GM21576 (cell line): ENCODE results near the gene SLC5A3.

Experiments used
- ATAC-seq: cut with Tn5 transposase; IDR thresholded peaks from one replicate; pipeline ENCODE4 v1.9.1; 2021; ENCODE audit warnings: mild to moderate bottlenecking, moderate library complexity; ENCODE audit not compliant: unreplicated experiment

The SLC5A3 gene

GRCh38 chr21:34073032-34073748, at the start of gene SLC5A3, which contains the start of gene MRPS6:
Gene SLC5A3, plus strand, starts transcription at chr21:34073578. Its CDS starts 21,621 bp downstream, at chr21:34095199.
Gene MRPS6, plus strand, starts transcription at chr21:34073578. Its CDS starts 123 bp downstream, at chr21:34073701.
- ATAC-seq: peak; percentile 68

DNA sequence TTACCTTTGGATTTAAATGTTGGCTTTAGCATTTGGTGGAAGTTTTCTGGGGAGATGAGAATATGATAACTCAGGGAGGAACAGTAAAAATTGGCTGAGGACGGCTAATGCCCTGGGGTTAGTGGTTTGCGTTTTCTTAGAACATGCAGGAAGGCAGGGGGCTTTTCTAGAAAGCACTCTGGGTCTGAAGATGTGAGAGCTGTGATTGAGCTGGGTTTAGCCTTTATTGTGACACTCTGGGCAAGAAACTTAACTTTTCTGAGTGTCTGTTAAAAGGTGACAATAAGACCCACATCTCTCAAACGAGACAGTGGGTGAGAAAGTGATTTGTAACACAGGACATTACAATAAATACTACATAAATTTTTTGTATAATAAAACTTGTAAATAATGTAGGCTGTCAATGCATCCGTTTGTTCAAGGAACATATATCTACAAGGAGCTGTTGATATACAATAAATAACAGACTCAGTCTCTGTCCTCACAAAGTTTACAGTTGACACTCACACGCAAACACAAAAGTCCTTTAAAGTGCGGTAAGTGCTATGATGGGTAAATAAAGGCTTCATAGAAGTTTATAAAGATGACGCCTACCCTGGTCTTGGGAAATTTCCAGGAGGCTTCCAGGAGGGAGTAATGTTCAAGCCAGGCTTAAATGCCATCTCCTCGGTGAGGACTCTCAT, 49.5 kb upstream of the SLC5A3 start:
- no peak for ATAC-seq

- no peak for ATAC-seq
Measured at GRCh38 chr21:34024374-34024693, 49.0 kb upstream of the SLC5A3 start.

DNA sequence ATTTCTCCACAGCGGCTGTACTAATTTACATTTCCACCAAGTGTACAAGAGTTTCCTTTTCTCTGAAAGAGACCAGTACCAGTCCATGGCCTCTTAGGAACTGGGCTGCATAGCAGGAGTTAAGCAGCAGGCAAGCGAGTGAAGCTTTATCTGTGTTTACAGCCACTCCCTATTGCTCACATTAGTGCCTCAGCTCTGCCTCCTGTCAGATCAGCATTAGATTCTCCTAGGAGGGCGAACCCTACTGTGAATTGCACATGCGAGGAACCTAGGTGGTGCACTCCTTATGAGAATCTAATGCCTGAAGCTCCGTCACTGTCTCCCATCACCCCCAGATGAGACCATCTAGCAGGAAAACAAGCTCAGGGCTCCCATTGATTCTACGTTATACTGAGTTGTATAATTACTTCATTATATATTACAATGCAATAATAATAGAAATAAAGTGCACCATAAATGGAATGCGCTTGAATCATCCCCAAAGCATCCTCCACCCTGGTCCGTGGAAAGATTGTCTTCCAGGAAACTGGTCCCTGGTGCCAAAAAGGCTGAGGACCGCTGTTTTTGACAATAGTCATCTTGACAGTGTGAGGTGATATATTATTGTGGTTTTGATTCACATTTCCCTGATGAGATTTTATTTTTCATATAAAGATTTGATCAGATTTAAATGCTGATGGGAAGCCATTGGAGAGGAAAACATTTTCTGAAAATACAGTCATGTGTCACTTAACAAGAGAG, 45.5 kb upstream of the SLC5A3 start:
- no peak for ATAC-seq

DNA sequence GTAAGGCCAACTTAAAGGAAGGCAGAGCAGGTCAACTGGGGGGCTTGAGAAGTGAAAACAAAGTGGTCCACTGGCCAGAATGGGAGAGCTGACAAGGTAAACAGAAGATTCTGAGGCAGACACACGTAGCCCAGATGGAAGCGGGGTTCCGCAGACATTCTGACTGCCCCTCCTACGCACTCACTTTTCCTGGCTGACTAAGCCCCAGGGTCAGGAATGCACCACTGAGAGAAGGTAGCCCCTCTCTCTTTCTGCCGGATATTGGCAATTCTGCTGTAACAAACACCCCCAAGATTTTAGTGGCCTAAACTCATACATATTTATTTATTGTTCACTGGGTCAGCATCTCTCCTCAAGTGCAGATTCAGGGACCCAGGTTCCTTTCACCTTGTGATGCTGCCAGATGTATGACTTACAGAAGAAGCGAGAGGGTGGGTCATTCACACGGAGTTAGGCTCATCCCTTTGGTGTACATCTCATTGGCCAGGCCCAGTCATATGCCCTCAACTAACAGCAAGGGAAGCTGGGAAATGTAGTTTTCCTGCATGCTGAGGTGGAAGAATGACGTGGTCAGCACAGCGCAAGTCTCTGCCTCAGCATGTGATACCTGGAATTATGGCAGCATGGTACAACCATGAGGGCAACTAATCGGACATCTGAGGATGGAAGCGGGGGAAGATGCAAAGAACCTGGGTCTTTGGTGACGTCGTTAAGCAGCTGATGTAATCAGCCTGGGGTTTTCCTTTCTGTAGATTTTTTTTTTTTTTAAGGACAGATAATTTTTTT, 43.4 kb upstream of the SLC5A3 start:
- peak; percentile 77 for ATAC-seq

GRCh38 chr21:34031835-34032370, 41.5 kb upstream of the SLC5A3 start:
- no peak for ATAC-seq

DNA sequence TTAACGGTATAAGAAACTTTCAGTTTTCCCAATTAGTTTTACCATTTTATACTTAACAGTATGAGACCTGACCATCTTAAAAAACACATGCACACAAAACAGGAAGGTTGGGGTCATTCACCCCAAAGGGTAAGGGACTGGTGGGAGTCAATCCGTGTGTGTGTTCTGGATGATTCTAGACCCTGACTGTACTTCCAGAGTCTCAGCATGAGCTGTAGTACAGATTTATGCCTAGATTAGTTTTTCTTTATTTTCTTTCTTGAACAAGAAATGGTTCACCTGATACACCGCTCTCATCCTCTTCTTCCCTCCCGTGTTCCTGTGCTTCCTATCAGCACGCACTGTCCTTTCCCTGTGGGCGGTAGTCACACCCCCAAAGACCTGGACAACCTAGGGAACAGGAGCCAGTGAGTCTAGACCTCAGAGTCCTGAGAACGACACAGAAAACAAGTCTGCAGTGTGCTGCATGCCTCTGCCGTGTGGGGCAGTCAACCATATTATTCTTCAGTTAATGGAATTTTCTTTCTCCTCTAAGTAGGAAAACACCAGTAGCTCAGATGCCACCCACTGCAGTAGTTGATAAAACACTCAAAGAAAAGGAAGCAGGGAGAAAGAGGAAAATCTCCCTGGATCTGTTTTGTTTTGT, 38.9 kb upstream of the SLC5A3 start:
- ATAC-seq: no peak

DNA sequence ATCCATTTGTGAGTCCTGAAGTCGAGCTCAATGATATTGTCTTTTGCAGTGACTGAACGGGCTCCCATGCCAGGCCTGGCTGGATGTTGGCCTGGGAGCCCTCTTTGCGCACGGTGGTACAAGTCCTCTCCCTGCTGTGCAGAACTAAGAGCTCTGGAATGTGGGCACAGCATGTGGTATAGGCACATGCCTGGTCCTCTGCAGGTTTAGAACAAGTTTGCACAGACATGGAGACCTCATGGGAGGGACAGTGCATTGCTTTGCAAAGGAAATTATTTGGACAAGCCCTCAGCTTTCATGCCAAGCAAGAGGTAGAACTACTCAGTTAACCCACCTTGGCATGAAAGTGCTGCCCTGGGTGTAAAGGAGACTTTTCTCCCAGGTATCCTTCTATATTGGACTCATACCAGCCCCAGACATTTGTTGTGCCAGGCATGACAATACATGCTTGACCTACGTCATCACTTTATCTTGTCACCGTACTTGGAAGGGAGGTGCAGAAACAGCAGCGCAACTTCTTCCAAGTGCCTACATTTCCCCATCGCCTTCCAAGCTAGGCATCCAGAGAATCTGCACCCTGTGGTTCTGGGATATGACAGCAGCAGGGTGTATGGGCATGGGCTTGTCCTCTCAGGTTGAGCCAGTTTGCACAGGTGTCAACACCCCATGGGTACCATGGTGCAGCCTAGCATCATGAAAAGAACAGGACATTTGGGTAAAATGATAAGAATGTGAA, 37.6 kb upstream of the SLC5A3 start:
- no peak for ATAC-seq

DNA sequence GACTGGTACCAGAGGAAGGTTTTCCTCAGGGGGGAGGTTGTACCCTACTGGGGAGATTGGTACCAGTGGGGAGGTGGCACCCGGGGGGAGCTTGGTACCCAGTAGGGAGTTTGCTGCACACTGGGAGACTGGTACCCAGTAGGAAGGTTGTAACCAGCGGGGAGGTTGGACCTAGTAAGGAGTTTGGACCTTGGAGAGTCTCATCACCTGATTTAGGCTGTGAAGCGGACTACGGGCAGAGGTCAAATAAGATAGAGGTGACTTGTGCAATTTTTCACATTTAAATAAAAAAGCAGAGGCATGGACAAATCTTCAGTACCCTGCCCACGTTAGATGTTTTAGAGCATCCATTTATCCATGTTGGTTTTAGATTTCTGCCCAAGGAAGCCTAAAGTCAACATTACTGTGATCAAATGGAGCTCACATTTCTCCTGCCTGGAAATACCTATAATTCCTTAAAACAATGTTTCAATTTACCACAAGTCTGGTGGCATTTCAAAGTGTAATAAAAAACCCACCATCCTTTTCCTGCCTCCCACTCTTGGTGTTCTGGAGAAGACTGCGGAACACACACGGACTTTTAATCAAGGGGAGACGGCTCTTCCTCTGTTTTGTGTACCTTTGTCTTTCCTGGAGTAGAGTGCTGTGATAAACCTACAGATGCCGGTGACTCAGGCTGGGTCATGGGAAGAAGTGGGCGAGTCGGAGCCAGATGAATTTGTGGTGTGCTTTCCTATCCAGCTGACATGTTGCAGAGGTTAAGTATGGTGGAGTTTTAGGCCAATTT, 36.2 kb upstream of the SLC5A3 start:
- no peak for ATAC-seq

DNA sequence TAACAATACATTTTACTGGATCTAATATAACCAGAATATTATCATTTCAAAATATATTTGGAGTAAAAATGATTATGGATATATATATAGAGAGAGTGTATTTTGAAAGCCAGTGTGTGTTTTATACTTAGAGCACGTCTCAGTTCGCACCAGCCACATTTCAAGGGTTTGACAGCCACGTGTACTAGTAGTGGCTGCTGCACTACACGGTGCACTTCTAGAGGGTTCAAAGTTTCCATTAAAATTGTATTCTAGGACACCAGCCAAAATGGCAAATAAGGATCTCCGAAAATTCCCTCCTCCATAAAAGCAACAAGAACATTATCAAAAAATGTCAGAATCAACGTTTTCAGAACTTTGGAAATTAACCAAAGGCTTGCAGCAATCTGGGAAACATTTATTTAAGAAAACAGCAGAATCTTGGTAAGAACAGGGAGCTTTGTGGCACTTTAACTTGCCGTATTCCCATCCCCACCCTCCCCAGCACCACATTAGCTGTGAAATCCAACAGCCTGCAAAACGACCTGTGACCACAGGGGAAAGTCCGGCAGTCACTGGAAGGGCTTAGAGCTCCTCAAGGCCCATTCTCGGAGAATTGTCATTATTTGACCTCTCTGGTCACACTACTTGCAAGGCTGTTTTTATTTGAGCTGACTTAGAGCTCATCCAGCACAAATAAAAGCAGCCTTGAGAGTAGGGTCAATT, 33.5 kb upstream of the SLC5A3 start:
- no peak for ATAC-seq

DNA sequence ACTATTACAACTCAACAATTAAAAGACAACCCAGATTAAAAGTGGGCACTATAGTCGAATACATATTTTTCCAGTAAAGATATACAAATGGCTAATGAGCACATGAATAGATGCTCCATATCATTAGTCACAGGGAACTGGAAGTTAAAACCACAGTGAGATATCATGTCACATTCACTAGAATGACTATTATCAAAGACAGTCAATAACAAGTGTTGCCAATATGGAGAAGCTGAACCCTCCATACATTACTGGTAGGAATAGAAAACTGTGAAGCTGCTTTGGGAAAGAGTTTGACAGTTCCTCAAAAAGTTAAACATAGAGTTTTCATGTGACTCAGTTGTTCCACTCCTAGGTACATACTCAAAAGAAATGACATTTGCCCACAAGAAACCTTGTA, 30.6 kb upstream of the SLC5A3 start:
- no peak for ATAC-seq

- no peak for ATAC-seq
Measured at GRCh38 chr21:34043333-34043732, 30.0 kb upstream of the SLC5A3 start.

DNA sequence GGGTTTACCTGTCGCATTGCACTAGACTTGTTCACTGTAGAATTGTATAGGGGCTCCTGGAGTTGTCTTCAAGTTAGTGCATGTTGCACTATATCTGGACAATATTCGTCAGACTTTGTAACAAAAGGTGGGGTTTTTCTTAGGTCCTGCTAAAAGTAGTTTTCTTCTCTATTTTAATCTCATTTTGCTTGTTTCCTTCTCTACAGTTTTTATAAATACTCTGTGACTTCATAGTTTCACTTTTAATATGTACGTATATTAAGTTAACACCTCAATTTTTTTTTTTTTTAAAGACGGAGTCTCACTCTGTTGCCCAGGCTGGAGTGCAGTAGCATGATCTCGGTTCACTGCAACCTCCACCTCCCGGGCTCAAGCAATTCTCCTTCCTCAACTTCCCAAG, 26.5 kb upstream of the SLC5A3 start:
- peak; percentile 68 for ATAC-seq

GRCh38 chr21:34047835-34048234, 25.5 kb upstream of the SLC5A3 start:
- ATAC-seq: no peak

- ATAC-seq: no peak
Measured at GRCh38 chr21:34052171-34052570, 21.2 kb upstream of the SLC5A3 start.

DNA sequence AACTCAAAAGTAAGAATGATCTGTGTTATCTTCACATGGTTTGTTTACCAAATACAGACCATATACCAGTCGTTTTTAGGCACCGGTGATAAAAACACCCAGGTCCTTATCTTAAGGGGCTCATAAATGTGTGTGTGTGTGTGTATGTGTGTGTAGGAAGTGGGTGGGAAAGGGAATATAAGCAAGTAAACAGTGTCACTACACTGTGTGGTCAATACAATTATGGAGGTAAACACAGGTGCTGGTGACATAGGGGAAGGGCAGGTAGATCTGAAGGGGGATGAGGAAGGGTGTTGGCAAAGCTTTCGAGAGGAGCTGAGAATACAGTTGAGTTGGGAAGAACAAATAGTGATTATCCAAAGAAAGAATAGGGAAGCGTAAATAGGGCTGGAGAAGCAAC, 19.1 kb upstream of the SLC5A3 start:
- no peak for ATAC-seq

GRCh38 chr21:34055615-34056014, 17.8 kb upstream of the SLC5A3 start:
- no peak for ATAC-seq

- ATAC-seq: no peak
Measured at GRCh38 chr21:34061983-34062382, 11.4 kb upstream of the SLC5A3 start.
